LNCaP clone FGC (cell line): Measurements from ENCODE around the gene TNNT3.
"Not testable (repeated sequence)": the region's sequence is repeated elsewhere in the genome, so short reads cannot be mapped to it uniquely, and the experiment has no call there.

Experiments
- DNase-seq: peaks from one replicate; pipeline ENCODE4 v3.0.0-alpha.2; 2011; ENCODE audit warnings: low read depth
- H3K4me3 ChIP-seq: 2 replicates; pipeline ENCODE4 v1.5.1; 2011; ENCODE audit warnings: mild to moderate bottlenecking, low read depth, low read length, control low read depth
- CTCF ChIP-seq: IDR thresholded peaks from 2 replicates; pipeline ENCODE4 v1.5.1; 2012; ENCODE audit warnings: mild to moderate bottlenecking; ENCODE audit not compliant: control insufficient read depth, insufficient read depth; ENCODE audit errors: extremely low read depth

Gene TNNT3

GRCh38 chr11:1884303-1884700 lies 35.2 kb upstream of the TNNT3 start:
- H3K4me3 ChIP-seq = no peak overlapping the region
- no peak for DNase-seq
- TF ChIP-seq CTCF = no peak

DNA sequence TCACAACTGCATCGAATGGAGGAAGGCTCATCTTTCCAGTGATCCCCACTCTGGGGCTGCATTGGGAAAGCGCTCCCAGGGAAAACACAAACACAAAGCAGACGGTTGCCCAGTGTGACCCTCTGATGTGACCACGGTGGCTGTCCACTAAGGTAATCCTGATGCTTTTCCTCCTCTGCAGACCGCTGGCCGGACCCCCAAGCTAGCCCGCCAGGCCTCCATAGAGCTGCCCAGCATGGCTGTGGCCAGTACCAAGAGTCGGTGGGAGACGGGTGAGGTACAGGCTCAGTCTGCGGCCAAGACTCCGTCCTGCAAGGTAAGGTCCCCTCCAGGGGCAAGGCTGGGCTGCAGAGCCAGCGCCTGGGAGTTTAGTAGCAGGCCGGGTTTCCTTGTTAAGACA lies 33.0 kb upstream of the TNNT3 start:
- not testable (repeated sequence) for H3K4me3 ChIP-seq, DNase-seq

DNA sequence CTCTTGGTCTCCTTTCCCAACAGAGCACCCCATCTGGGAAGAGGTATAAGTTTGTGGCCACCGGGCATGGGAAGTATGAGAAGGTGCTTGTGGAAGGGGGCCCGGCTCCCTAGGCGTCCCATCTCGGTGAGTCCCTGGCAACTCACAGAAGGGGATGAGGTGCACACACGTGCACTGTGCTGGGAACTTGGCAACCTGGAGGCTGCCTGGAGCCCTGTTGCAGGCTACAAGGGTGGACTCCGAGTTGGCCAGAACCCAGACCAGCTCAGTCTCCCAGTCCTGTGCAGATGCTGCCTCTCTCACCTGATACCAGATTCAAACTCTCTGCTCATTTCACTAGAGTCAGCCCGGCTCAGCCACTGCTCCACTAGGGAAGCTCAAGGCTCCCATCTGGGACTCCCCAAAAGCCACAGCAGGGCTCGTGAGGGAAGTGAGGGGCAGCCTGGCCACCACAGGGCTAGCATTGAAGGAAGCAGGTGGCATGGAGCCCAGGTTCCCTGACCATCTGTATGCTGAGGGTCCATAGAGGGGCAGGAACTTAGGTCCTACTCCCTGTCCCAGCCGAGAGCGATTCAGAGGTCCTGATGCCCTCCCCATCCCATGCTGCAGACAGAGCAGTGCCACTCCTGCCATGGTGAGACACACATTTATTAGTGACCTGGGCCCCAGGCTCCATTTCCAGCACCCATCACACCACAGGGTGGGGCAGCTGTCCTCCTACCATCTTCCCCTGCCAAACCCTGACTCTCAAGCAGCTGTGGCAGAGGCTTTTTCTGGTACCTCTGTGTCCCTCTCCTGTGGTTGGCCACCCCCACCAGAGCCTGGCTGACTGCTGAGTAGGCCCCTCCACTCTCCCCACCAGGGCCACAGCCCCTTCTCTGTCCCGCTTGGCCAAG lies 31.8 kb upstream of the TNNT3 start:
- DNase-seq = no peak
- TF ChIP-seq CTCF = no peak
- H3K4me3 ChIP-seq = no peak overlapping the region

DNA sequence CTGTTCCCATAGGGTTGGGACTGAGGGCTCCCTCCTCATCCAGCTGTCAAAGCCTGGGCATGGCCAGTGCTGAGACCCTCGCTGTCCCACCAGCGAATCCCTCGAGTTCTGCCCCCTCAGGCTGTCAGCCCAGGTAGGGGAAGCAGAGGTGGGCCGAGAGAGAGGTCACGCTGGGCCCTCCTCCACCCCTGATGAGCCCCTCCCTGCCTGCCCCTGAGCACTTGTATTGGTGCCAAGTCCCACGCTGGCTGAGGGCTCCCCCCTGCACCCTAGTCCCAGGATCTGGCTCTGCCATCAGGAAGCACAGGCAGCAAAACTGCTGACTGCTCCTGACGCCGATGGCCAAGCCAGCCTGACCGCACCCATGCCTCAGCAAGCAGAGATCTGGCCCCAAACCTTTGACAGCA lies 31.2 kb upstream of the TNNT3 start:
- H3K4me3 ChIP-seq = no peak overlapping the region

DNA sequence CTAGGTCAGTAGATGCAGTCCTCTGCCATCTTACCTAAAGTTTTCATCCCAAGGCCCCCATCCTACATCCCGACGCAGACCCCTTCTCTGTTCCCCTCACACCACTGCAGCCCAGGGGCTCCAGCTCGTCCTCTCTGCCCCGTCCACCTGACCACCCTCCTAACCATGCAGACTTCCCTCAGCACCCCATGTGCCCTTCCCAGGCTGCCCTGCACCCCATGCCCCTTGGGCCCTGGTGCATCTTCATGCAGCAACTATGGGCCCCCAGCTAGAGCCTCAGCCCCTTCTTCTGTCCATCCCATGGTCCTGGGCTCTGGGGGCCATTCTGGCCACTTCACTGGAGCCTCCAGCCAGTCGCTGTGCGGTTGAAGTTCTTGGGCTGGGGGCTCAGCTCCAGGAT lies 30.7 kb upstream of the TNNT3 start:
- DNase-seq = no peak
- H3K4me3 ChIP-seq = no peak overlapping the region
- TF ChIP-seq CTCF = no peak

More for the DNA sequence above, 31.2 kb upstream of the TNNT3 start:
- DNase-seq = no peak
- TF ChIP-seq CTCF = no peak

GRCh38 chr11:1889224-1889930 lies 30.1 kb upstream of the TNNT3 start:
- no peak for TF ChIP-seq CTCF
- DNase-seq = no peak
- no peak overlapping the region for H3K4me3 ChIP-seq

DNA sequence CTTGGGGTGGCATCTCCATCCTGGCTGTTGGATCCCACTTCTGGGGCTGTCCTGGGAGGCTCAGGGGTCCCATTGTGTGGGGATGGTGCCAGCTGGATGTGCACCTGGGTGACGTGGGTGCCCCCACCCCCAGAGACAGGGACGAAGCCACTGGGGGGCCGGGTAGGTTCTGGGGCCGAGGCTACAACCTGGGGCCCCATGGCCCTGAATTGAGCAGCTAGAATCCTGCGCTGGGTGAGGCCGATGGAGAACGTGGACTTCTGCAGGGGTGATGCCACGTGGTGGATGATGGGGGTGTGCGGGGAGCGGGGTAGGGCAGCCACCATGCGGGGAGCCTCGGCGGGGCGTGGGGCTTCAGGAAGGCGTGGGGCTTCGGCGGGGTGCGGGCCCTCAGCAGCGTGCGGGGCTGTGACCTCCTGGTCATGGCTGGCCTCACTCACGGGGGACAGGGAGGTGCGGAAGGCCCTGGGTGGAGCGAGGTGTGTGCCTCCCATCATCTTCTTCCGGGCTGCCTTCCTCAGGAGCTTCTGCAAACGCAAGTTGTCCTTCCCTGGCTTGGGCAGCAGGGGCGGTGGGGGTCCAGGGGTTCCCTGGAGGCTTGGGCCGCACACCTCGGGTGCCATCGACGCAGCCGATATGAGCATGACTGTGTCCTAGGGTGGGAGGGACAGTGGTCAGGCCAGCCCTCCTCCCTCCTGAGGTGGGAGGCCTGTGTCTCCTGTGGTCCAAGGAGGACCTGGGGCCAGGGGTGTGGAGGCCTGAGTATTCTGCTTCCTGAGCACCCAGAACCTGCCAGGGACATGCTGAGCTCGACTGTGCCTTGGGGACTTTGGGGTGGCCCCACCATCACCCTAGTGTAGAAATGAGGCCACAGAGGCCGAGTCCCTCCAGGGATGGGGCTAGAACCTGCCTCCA lies 29.3 kb upstream of the TNNT3 start:
- TF ChIP-seq CTCF = no peak
- no peak for DNase-seq
- H3K4me3 ChIP-seq = no peak overlapping the region
